Loucy (cell line): ENCODE data around the gene LRRK1.

Source experiments
- H2AFZ ChIP-seq: fragments of 200-600 bp; sonication (generic); 2 replicates; pipeline ENCODE4 v1.6.0; 2016; ENCODE audit warnings: antibody characterized with exemption, mild to moderate bottlenecking, low read length, moderate library complexity
- H3F3A ChIP-seq: fragments of 200-600 bp; 2 replicates; pipeline ENCODE4 v1.6.0; 2016; ENCODE audit warnings: antibody characterized with exemption, low read depth, mild to moderate bottlenecking
- H3K27me3 ChIP-seq: fragments of 200-600 bp; sonication (generic); 2 replicates; pipeline ENCODE4 v1.6.1; 2014; ENCODE audit warnings: low read length, mild to moderate bottlenecking; ENCODE audit not compliant: insufficient read depth, poor library complexity, severe bottlenecking
- H3K36me3 ChIP-seq: fragments of 200-600 bp; sonication (generic); 2 replicates; pipeline ENCODE4 v1.6.1; 2016; ENCODE audit warnings: low read length; ENCODE audit not compliant: insufficient read depth
- H3K4me1 ChIP-seq: fragments of 200-600 bp; sonication (generic); 2 replicates; pipeline ENCODE4 v1.5.1; 2014; ENCODE audit warnings: low read length, mild to moderate bottlenecking; ENCODE audit not compliant: insufficient read depth, poor library complexity, severe bottlenecking
- H3K4me2 ChIP-seq: fragments of 200-600 bp; sonication (generic); 2 replicates; pipeline ENCODE4 v1.6.0; 2014; ENCODE audit warnings: antibody characterized with exemption, low read length, low read depth, mild to moderate bottlenecking; ENCODE audit not compliant: poor library complexity, severe bottlenecking
- H3K4me3 ChIP-seq: fragments of 200-600 bp; sonication (generic); 2 replicates; pipeline ENCODE4 v1.5.1; 2014; ENCODE audit warnings: low read length, mild to moderate bottlenecking, mixed read lengths; ENCODE audit not compliant: poor library complexity, severe bottlenecking
- H3K79me2 ChIP-seq: fragments of 200-600 bp; sonication (generic); 2 replicates; pipeline ENCODE4 v1.6.1; 2014; ENCODE audit warnings: low read length; ENCODE audit not compliant: insufficient read depth
- H3K9ac ChIP-seq: fragments of 200-600 bp; sonication (generic); 2 replicates; pipeline ENCODE4 v1.6.0; 2014; ENCODE audit warnings: mild to moderate bottlenecking, low read depth, low read length, moderate library complexity; ENCODE audit not compliant: poor library complexity, severe bottlenecking
- H3K9me2 ChIP-seq: fragments of 200-600 bp; sonication (generic); replicated peaks from 2 replicates; pipeline ENCODE4 v1.6.1; 2016; ENCODE audit warnings: low read depth, low read length, mixed read lengths
- H3K9me3 ChIP-seq: fragments of 200-600 bp; sonication (generic); 2 replicates; pipeline ENCODE4 v1.6.1; 2014; ENCODE audit warnings: mild to moderate bottlenecking, antibody characterized with exemption, low read length, low read depth; ENCODE audit not compliant: insufficient read depth
- H4K20me1 ChIP-seq: fragments of 200-600 bp; sonication (generic); 2 replicates; pipeline ENCODE4 v1.6.0; 2014; ENCODE audit warnings: antibody characterized with exemption, low read length, mild to moderate bottlenecking; ENCODE audit not compliant: insufficient read depth, poor library complexity, severe bottlenecking
- EZH2phosphoT487 ChIP-seq: fragments of 200-600 bp; IDR thresholded peaks from 2 replicates; pipeline ENCODE4 v1.6.1; 2018; ENCODE audit warnings: antibody characterized with exemption, mild to moderate bottlenecking, moderate library complexity, borderline replicate concordance
- TF ChIP-seq, protein P1 (sequence below): fragments of 200-600 bp; sonication (generic); conservative IDR thresholded peaks from 2 replicates; pipeline ENCODE4 v1.5.1; 2014; ENCODE audit warnings: mild to moderate bottlenecking, antibody characterized with exemption, low read length

LRRK1 gene

GRCh38 chr15:100923076-100923475 lies 3.9 kb downstream of the LRRK1 start:
- Histone ChIP-seq H2AFZ (no peak overlapping the region), H3K27me3 (no peaks in the 10 kb centered on the region), H3K9me3 (no peaks in the 10 kb centered on the region), H3F3A (no peaks in the 10 kb centered on the region), H3K4me2 (no peak overlapping the region), H3K79me2 (no peaks in the 10 kb centered on the region), H3K4me3 (no peak overlapping the region), H3K36me3 (no peaks in the 10 kb centered on the region), H4K20me1 (no peaks in the 10 kb centered on the region), H3K9ac (no peak overlapping the region), H3K9me2 (no peaks in the 10 kb centered on the region), H3K4me1 (no peaks in the 10 kb centered on the region)
- no peak for TF ChIP-seq EZH2phosphoT487
- TF ChIP-seq, protein P1, sequence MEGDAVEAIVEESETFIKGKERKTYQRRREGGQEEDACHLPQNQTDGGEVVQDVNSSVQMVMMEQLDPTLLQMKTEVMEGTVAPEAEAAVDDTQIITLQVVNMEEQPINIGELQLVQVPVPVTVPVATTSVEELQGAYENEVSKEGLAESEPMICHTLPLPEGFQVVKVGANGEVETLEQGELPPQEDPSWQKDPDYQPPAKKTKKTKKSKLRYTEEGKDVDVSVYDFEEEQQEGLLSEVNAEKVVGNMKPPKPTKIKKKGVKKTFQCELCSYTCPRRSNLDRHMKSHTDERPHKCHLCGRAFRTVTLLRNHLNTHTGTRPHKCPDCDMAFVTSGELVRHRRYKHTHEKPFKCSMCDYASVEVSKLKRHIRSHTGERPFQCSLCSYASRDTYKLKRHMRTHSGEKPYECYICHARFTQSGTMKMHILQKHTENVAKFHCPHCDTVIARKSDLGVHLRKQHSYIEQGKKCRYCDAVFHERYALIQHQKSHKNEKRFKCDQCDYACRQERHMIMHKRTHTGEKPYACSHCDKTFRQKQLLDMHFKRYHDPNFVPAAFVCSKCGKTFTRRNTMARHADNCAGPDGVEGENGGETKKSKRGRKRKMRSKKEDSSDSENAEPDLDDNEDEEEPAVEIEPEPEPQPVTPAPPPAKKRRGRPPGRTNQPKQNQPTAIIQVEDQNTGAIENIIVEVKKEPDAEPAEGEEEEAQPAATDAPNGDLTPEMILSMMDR = no peak

DNA sequence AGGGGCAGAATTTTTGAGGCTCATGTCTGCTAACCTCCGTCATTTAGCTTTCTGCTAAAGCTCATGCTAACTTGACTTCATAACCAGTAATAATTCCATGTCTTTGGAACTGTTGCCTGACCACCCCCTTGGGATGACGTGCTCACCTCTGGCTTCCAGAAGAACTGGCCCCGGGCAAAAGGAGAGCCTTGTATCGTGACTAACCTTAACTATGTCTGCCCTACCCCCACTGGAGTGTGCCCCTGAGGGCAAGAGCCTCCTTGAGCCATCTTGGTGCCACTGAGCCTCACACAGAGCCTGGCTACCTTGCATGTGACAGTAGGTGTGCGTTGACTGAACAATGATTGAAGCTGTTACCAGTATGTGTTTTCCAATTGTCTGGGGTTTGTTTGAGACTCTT lies 4.7 kb downstream of the LRRK1 start:
- Histone ChIP-seq H2AFZ (no peak overlapping the region), H3K4me1 (no peaks in the 10 kb centered on the region), H3K4me2 (no peak overlapping the region), H3F3A (no peaks in the 10 kb centered on the region), H3K9me2 (no peaks in the 10 kb centered on the region), H3K36me3 (no peaks in the 10 kb centered on the region), H3K79me2 (no peaks in the 10 kb centered on the region), H4K20me1 (no peaks in the 10 kb centered on the region), H3K9ac (no peak overlapping the region), H3K9me3 (no peaks in the 10 kb centered on the region), H3K27me3 (no peaks in the 10 kb centered on the region), H3K4me3 (no peak overlapping the region)
- TF ChIP-seq EZH2phosphoT487 = no peak
- TF ChIP-seq, protein P1 = no peak

GRCh38 chr15:100924436-100924835 lies 5.3 kb downstream of the LRRK1 start:
- H3K4me3 ChIP-seq = no peak overlapping the region
- peaks cover 2% of the 10 kb centered on the region for H3K4me1 ChIP-seq
- no peaks in the 10 kb centered on the region for H3K36me3 ChIP-seq
- H4K20me1 ChIP-seq = no peaks in the 10 kb centered on the region
- no peaks in the 10 kb centered on the region for H3K9me2 ChIP-seq
- H2AFZ ChIP-seq = no peak overlapping the region
- TF ChIP-seq, protein P1 = no peak
- no peak for TF ChIP-seq EZH2phosphoT487
- H3K27me3 ChIP-seq = no peaks in the 10 kb centered on the region
- H3K4me2 ChIP-seq = no peak overlapping the region
- no peak overlapping the region for H3K9ac ChIP-seq
- no peaks in the 10 kb centered on the region for H3K9me3 ChIP-seq
- no peaks in the 10 kb centered on the region for H3F3A ChIP-seq
- H3K79me2 ChIP-seq = no peaks in the 10 kb centered on the region
